Effector memory CD4-positive, alpha-beta T cell (primary cell): ENCODE measurements around the gene DNAAF2.
A peak's percentile ranks its signal among the peaks of the same experiment; 100 is the strongest.
"Not testable (repeated sequence)": the region's sequence is repeated elsewhere in the genome, so short reads cannot be mapped to it uniquely, and the experiment has no call there.

Source experiments
- DNase-seq, 3 donors: peaks; one replicate each; pipeline ENCODE4 v3.0.0-alpha.2; 2020
- H3K27ac ChIP-seq: 2 replicates; pipeline ENCODE4 v1.7.0; 2013; ENCODE audit warnings: mild to moderate bottlenecking, low read length, moderate library complexity; ENCODE audit not compliant: insufficient read depth, poor library complexity, severe bottlenecking
- H3K27me3 ChIP-seq: replicated peaks from 2 replicates; pipeline ENCODE4 v1.7.0; 2013; ENCODE audit warnings: mild to moderate bottlenecking, low read length; ENCODE audit not compliant: insufficient read depth, control insufficient read depth, poor library complexity, severe bottlenecking
- H3K36me3 ChIP-seq: 2 replicates; pipeline ENCODE4 v1.7.0; 2013; ENCODE audit warnings: mild to moderate bottlenecking, low read length, moderate library complexity; ENCODE audit not compliant: control insufficient read depth, insufficient read depth
- H3K4me1 ChIP-seq: 2 replicates; pipeline ENCODE4 v1.7.0; 2013; ENCODE audit warnings: low read length, mild to moderate bottlenecking; ENCODE audit not compliant: control insufficient read depth, insufficient read depth, poor library complexity, severe bottlenecking
- H3K4me3 ChIP-seq: 2 replicates; pipeline ENCODE4 v1.7.0; 2013; ENCODE audit warnings: low read length, low read depth, mild to moderate bottlenecking; ENCODE audit not compliant: insufficient read depth, poor library complexity, severe bottlenecking
- H3K9me3 ChIP-seq: 2 replicates; pipeline ENCODE4 v1.7.0; 2013; ENCODE audit warnings: mild to moderate bottlenecking, low read length, moderate library complexity; ENCODE audit not compliant: control insufficient read depth
- total RNA-seq, 3 donors: gene quantifications; one replicate each; lab custom pipeline; 2026; lab: John Stamatoyannopoulos, UW

Gene DNAAF2
- total RNA-seq, result 56.1 to 76.1 (median 59.0) reads per million in 3 donors

DNA sequence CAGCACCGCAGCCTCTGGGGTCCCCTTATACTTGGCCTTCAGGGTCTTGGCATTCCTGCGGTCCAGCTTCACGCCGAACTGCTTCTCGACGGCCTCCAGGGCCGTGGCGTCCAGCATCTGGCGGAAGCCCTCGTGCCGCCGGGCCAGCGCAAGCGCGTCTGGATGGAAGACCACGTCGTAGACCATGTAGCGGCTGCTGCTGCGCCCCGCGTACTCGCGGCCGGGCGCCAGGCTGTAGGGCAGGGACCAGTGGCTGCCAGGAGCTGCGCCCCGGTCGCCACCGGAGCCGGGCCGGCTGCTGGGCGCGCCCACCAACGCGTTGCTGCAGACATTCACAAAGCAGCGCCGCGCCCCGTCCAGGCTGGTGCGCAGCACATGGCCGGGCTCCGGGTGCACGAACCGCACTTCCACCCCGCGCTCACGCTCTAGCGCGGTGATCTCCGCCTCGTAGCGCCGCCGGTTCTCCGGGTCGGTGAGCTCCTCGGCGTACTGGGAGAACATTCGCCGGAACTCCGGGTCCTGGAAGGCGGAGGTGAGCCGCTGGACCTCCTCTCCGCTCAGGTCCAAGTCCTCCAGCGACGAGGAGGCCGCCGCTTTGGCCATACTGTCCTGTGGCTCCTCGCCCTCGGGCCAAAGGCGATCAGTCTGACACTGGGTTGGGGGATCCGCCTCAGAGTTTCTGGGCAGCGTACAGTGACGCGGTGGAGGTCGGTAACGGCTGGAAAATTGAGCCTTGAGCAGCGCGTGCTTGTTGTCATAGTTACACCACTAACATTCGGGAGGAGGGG lies at the start of gene DNAAF2:
TSS of gene DNAAF2 (minus strand) at position 698 of the 788 bp plus-strand sequence. CDS start at position 603, 95 bp downstream.
- Histone ChIP-seq H3K4me3 (peak within 1 kb of the TSS; percentile 95), H3K4me1 (peaks cover 13% of the 10 kb centered on the region), H3K36me3 (no peaks in the 10 kb centered on the region), H3K27me3 (no peaks in the 10 kb centered on the region), H3K27ac (peak within 1 kb of the TSS; percentile 99), H3K9me3 (no peaks in the 10 kb centered on the region)
- DNase-seq, result peak; percentile 61 to 65 (median 63)

DNA sequence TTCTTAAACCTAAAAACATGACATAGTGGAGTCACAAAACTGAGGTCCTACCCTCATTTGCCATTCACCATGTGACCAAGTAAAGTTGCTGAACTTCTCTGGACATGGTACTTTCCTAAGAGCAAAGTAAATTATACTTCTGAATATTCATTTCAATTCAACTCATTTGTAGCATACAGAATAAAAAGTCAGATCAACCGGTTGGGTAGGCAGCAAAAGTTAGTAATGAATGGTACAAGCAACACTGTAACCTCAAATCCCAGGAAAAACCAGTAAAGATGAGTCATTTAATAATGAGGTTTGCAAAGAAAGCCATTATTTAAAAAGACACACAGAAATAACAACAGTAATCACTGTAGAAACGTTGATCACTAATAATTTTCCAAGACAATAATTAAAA lies 44.2 kb upstream of the DNAAF2 start:
- Histone ChIP-seq H3K36me3 (no peaks in the 10 kb centered on the region), H3K4me1 (no peaks in the 10 kb centered on the region), H3K9me3 (no peaks in the 10 kb centered on the region), H3K27ac (no peak overlapping the region), H3K27me3 (no peaks in the 10 kb centered on the region), H3K4me3 (no peak overlapping the region)
- no peak for DNase-seq

- H3K9me3 ChIP-seq, result no peaks in the 10 kb centered on the region
- no peak overlapping the region for H3K4me3 ChIP-seq
- H3K27me3 ChIP-seq, result no peaks in the 10 kb centered on the region
- H3K27ac ChIP-seq, result no peak overlapping the region
- DNase-seq, result no peak
- no peaks in the 10 kb centered on the region for H3K4me1 ChIP-seq
- H3K36me3 ChIP-seq, result no peaks in the 10 kb centered on the region
Measured at GRCh38 chr14:49677643-49678042, 42.6 kb upstream of the DNAAF2 start.

GRCh38 chr14:49673586-49673985 lies 38.5 kb upstream of the DNAAF2 start:
- no peaks in the 10 kb centered on the region for H3K36me3 ChIP-seq
- H3K27ac ChIP-seq, result no peak overlapping the region
- no peaks in the 10 kb centered on the region for H3K27me3 ChIP-seq
- no peaks in the 10 kb centered on the region for H3K9me3 ChIP-seq
- DNase-seq, result no peak
- no peak overlapping the region for H3K4me3 ChIP-seq
- H3K4me1 ChIP-seq, result no peaks in the 10 kb centered on the region

DNA sequence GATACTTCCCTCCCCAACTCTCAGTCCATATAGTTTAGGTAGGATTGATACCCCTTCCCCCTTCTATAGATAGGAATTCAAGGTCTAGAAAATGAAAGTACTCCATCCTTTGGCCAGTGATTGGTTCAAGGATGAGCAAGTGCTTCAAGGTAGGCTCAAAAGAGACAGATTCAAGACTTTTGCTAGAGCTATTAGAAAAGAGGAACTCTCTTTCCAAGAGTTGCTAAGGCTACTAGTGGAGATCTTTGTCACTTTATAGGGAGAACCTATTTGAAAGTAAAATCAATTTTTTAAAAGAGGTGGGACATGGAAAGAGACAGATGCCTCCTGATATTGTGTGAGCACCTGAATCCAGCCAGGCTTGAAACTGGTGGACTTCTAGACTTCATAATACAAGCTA lies 35.4 kb upstream of the DNAAF2 start:
- H3K27me3 ChIP-seq, result no peaks in the 10 kb centered on the region
- no peaks in the 10 kb centered on the region for H3K36me3 ChIP-seq
- no peak overlapping the region for H3K4me3 ChIP-seq
- H3K27ac ChIP-seq, result no peak overlapping the region
- DNase-seq, result no peak
- H3K4me1 ChIP-seq, result no peaks in the 10 kb centered on the region
- no peaks in the 10 kb centered on the region for H3K9me3 ChIP-seq

DNA sequence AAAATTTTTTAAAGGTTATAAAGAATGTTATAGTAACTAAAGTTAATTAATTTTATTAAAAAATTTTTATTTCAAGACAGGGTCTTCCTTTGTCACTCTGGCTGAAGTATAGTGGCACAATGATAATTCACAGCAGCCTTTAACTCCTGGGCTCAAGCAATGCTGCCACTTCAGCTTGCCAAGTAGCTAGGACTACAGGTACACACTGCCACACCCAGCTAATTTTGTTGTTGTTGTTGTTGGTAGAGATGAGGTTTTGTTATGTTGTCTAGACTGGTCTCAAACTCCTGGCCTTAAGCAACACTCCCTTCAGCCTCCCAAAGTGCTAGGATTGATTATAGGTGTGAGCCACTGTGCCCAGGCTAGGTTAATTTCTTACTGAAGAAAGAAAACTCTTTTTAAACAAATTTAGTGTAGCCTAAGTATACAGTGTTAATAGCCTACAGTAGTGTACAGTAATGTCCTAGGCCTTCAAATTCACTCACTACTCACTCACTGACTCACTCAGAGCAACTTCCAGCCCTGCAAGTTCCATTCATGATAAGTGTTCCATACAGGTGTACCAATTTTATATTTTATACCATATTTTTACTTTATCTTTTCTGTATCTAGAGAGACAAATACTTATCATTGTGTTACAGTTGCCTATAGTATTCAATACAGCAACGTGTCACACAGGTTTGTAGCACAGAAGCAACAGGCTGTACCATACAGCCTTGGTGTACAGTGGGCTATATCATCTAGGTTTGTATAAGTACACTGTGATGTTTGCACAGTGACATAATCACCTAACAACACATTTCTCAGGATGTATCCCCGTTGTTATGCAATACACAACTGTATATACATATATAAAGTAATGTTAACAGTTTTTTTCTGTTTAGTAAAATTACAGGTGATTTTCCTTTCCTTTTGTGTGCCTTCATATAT lies 24.7 kb upstream of the DNAAF2 start:
- Histone ChIP-seq H3K27me3 (no peaks in the 10 kb centered on the region), H3K4me1 (no peaks in the 10 kb centered on the region), H3K27ac (no peak overlapping the region), H3K36me3 (no peaks in the 10 kb centered on the region), H3K4me3 (no peak overlapping the region), H3K9me3 (no peaks in the 10 kb centered on the region)
- DNase-seq, result no peak

DNA sequence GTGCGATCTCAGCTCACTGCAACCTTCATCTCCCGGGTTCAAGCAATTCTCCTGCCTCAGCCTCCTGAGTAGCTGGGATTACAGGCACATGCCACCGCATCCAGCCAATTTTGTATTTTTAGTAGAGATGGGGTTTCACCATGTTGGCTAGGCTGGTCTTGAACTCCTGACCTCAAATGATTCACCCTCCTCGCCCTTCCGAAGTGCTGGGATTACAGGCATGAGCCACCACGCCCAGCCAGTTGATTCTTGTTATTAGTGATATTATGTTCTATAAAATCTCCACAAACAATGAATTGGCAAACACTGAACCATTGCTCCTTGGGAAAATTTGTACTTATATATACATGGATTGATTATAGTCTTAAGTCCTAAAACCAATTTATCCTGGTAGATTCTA lies 22.5 kb upstream of the DNAAF2 start:
- not testable (repeated sequence) for H3K4me1 ChIP-seq, DNase-seq, H3K27ac ChIP-seq, H3K27me3 ChIP-seq, H3K4me3 ChIP-seq, H3K9me3 ChIP-seq, H3K36me3 ChIP-seq

DNA sequence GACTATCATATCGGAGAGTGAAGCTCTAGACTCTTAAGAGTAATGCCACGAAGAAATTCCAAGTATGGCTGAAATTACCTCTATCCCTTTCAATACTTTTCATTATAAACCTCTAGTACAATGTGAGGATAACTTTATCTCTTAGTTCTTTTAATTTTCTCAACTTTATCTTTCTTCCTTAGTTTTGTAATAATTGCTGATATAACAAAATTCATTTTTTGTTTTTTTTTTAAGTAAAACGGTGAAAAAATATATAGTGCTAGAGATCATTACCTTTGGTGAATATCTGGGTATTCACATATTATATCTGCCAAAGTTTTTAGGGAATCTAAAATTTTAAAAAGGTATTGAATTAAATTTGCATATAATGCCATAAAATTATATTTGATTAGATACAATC lies 19.5 kb upstream of the DNAAF2 start:
- DNase-seq, result no peak
- Histone ChIP-seq H3K4me1 (no peaks in the 10 kb centered on the region), H3K36me3 (no peaks in the 10 kb centered on the region), H3K27ac (no peak overlapping the region), H3K4me3 (no peak overlapping the region), H3K27me3 (no peaks in the 10 kb centered on the region), H3K9me3 (no peaks in the 10 kb centered on the region)

GRCh38 chr14:49653508-49653907 lies 18.5 kb upstream of the DNAAF2 start:
- no peak overlapping the region for H3K27ac ChIP-seq
- DNase-seq, result no peak

GRCh38 chr14:49642163-49642562 lies 7.1 kb upstream of the DNAAF2 start:
- H3K9me3 ChIP-seq, result no peaks in the 10 kb centered on the region
- no peaks in the 10 kb centered on the region for H3K36me3 ChIP-seq
- no peaks in the 10 kb centered on the region for H3K27me3 ChIP-seq
- no peak overlapping the region for H3K27ac ChIP-seq
- no peak overlapping the region for H3K4me3 ChIP-seq
- no peak for DNase-seq
- H3K4me1 ChIP-seq, result no peaks in the 10 kb centered on the region

More at GRCh38 chr14:49653508-49653907, 18.5 kb upstream of the DNAAF2 start:
- no peaks in the 10 kb centered on the region for H3K36me3 ChIP-seq
- H3K4me3 ChIP-seq, result no peak overlapping the region
- no peaks in the 10 kb centered on the region for H3K4me1 ChIP-seq
- H3K9me3 ChIP-seq, result no peaks in the 10 kb centered on the region
- H3K27me3 ChIP-seq, result no peaks in the 10 kb centered on the region
